H9 (cell line): ENCODE data around the gene FGF3. TPM values are rescaled to one million over a fixed set of nuclear protein-coding genes. Genes with fewer than 3 reads are reported as not detected.
A peak's percentile ranks its signal among the peaks of the same experiment; 100 is the strongest.

Experiments used
- DNase-seq: peaks from one replicate; pipeline ENCODE4 v3.0.0-alpha.2; 2017
- H2AFZ ChIP-seq: one replicate; pipeline ENCODE4 v1.6.1; 2013; ENCODE audit warnings: mild to moderate bottlenecking, low read length, control low read depth, moderate library complexity
- H2AK5ac ChIP-seq: 2 replicates; pipeline ENCODE4 v1.6.1; 2013; ENCODE audit warnings: low read length, control low read depth, mixed read lengths; ENCODE audit not compliant: insufficient read length
- H2BK120ac ChIP-seq: one replicate; pipeline ENCODE4 v1.6.1; 2013; ENCODE audit warnings: low read depth, mild to moderate bottlenecking, low read length, control low read depth, inconsistent platforms; ENCODE audit not compliant: poor library complexity, severe bottlenecking
- H2BK12ac ChIP-seq: 2 replicates; pipeline ENCODE4 v1.6.1; 2013; ENCODE audit warnings: low read length, control low read depth, mixed read lengths, low read depth; ENCODE audit not compliant: insufficient read length
- H2BK15ac ChIP-seq: 2 replicates; pipeline ENCODE4 v1.6.1; 2013; ENCODE audit warnings: low read depth, low read length, control low read depth
- H2BK20ac ChIP-seq: one replicate; pipeline ENCODE4 v1.6.1; 2013; ENCODE audit warnings: low read depth, mild to moderate bottlenecking, low read length, control low read depth, inconsistent platforms; ENCODE audit not compliant: poor library complexity, severe bottlenecking
- H2BK5ac ChIP-seq: 2 replicates; pipeline ENCODE4 v1.6.1; 2013; ENCODE audit warnings: low read length, control low read depth, mixed read lengths; ENCODE audit not compliant: insufficient read length
- H3K14ac ChIP-seq: 2 replicates; pipeline ENCODE4 v1.6.1; 2013; ENCODE audit warnings: low read length, control low read depth; ENCODE audit not compliant: insufficient read depth
- H3K18ac ChIP-seq: 2 replicates; pipeline ENCODE4 v1.6.1; 2013; ENCODE audit warnings: low read depth, mild to moderate bottlenecking, mixed read lengths, low read length, control low read depth; ENCODE audit not compliant: insufficient read length
- H3K23ac ChIP-seq: 2 replicates; pipeline ENCODE4 v1.6.1; 2013; ENCODE audit warnings: low read length, control low read depth, mixed read lengths, low read depth; ENCODE audit not compliant: insufficient read length
- H3K23me2 ChIP-seq: 2 replicates; pipeline ENCODE4 v1.6.1; 2013; ENCODE audit warnings: low read depth, mild to moderate bottlenecking, mixed read lengths, low read length, control low read depth; ENCODE audit not compliant: insufficient read length, poor library complexity, severe bottlenecking
- H3K27ac ChIP-seq: 2 replicates; pipeline ENCODE4 v1.5.1; 2013; ENCODE audit warnings: low read length, control low read depth, mixed read lengths, low read depth; ENCODE audit not compliant: insufficient read length
- H3K27me3 ChIP-seq: 2 replicates; pipeline ENCODE4 v1.6.1; 2013; ENCODE audit warnings: low read length, control low read depth, inconsistent platforms; ENCODE audit not compliant: insufficient read depth
- H3K4ac ChIP-seq: 2 replicates; pipeline ENCODE4 v1.6.1; 2013; ENCODE audit warnings: low read depth, mild to moderate bottlenecking, control low read depth, inconsistent platforms, low read length, moderate library complexity
- H3K4me1 ChIP-seq: 2 replicates; pipeline ENCODE4 v1.6.1; 2013; ENCODE audit warnings: low read length, control low read depth, inconsistent platforms; ENCODE audit not compliant: insufficient read depth
- H3K4me2 ChIP-seq: 2 replicates; pipeline ENCODE4 v1.6.1; 2013; ENCODE audit warnings: low read length, control low read depth, mixed read lengths; ENCODE audit not compliant: insufficient read length, insufficient read depth
- H3K56ac ChIP-seq: 2 replicates; pipeline ENCODE4 v1.6.1; 2013; ENCODE audit warnings: low read depth, mild to moderate bottlenecking, mixed read lengths, low read length, control low read depth; ENCODE audit not compliant: insufficient read length
- H3K79me1 ChIP-seq: 2 replicates; pipeline ENCODE4 v1.6.1; 2013; ENCODE audit warnings: low read depth, mild to moderate bottlenecking, moderate library complexity, low read length, control low read depth, inconsistent platforms; ENCODE audit not compliant: insufficient read depth, poor library complexity, severe bottlenecking
- H3K79me2 ChIP-seq: 2 replicates; pipeline ENCODE4 v1.6.1; 2013; ENCODE audit warnings: low read length, control low read depth, inconsistent platforms; ENCODE audit not compliant: insufficient read depth
- H3K9ac ChIP-seq: 2 replicates; pipeline ENCODE4 v1.6.1; 2013; ENCODE audit warnings: low read length, control low read depth, mixed read lengths; ENCODE audit not compliant: insufficient read length; ENCODE audit errors: extremely low read depth
- H3K9me3 ChIP-seq: one replicate; pipeline ENCODE4 v1.6.1; 2013; ENCODE audit warnings: low read depth, low read length, inconsistent platforms; ENCODE audit not compliant: control insufficient read depth
- H3T11ph ChIP-seq: one replicate; pipeline ENCODE4 v1.6.1; 2013; ENCODE audit warnings: mild to moderate bottlenecking, low read length, control low read depth, inconsistent platforms
- H4K20me1 ChIP-seq: one replicate; pipeline ENCODE4 v1.6.1; 2013; ENCODE audit not compliant: control insufficient read depth, insufficient read length, insufficient read depth
- H4K5ac ChIP-seq: 2 replicates; pipeline ENCODE4 v1.6.1; 2013; ENCODE audit warnings: low read depth, mild to moderate bottlenecking, mixed read lengths, low read length, control low read depth; ENCODE audit not compliant: insufficient read length
- H4K8ac ChIP-seq: replicated peaks from 2 replicates; pipeline ENCODE4 v1.6.1; 2013; ENCODE audit warnings: low read length, control low read depth, mixed read lengths, low read depth; ENCODE audit not compliant: insufficient read length
- H4K91ac ChIP-seq: 2 replicates; pipeline ENCODE4 v1.6.1; 2013; ENCODE audit warnings: low read depth, mild to moderate bottlenecking, moderate library complexity, mixed read lengths, low read length, control low read depth; ENCODE audit not compliant: insufficient read length
- H3K27ac Mint-ChIP-seq, 3 experiments: 2 replicates in 2 of 3; 3 replicates in 1 of 3; pipeline ENCODE4 v1.8.0; 2020 to 2021; ENCODE audit warnings: mixed read lengths in 3 of 3, mild to moderate bottlenecking in 1 of 3, moderate library complexity in 1 of 3
- H3K27me3 Mint-ChIP-seq: 2 replicates; pipeline ENCODE4 v1.8.0; 2021; ENCODE audit warnings: low read depth, mild to moderate bottlenecking, moderate library complexity, mixed read lengths
- H3K36me3 Mint-ChIP-seq, 3 experiments: 2 replicates in 2 of 3; 3 replicates in 1 of 3; pipeline ENCODE4 v1.8.0; 2020 to 2021; ENCODE audit warnings: low read depth in 3 of 3, mixed read lengths in 3 of 3; ENCODE audit not compliant: insufficient read depth in 1 of 3
- H3K4me1 Mint-ChIP-seq, 2 experiments: 2 replicates each; pipeline ENCODE4 v1.8.0; 2020; ENCODE audit warnings: mixed read lengths in 2 of 2
- H3K4me3 Mint-ChIP-seq, 2 experiments: 2 replicates in 1 of 2; 3 replicates in 1 of 2; pipeline ENCODE4 v1.8.0; 2020 to 2021; ENCODE audit warnings: mild to moderate bottlenecking in 2 of 2, mixed read lengths in 2 of 2, moderate library complexity in 1 of 2
- H3K9me3 Mint-ChIP-seq, 2 experiments: 2 replicates in 1 of 2; 3 replicates in 1 of 2; pipeline ENCODE4 v1.8.0; 2020; ENCODE audit warnings: mild to moderate bottlenecking in 2 of 2, mixed read lengths in 2 of 2, moderate library complexity in 1 of 2
- WGBS: extraction: QIAGEN DNeasy Blood & Tissue Kit; methylation state at CpG from one replicate; pipeline ENCODE4 v1.1.7; 2013; ENCODE audit warnings: missing lambda C conversion rate, low lambda C conversion rate, mixed read lengths; ENCODE audit not compliant: insufficient read length; ENCODE audit errors: extremely low coverage; 5-methylcytosine and 5-hydroxymethylcytosine counted together
- total RNA-seq: library from RNA; stranded (reverse); gene quantifications from 2 replicates; pipeline ENCODE4 v1.2.1, GENCODE V29; 2021
- TF ChIP-seq, protein P1 (sequence below): fragments of 200-600 bp; sonication (generic); conservative IDR thresholded peaks from 3 replicates; pipeline ENCODE4 v1.8.0; 2021; ENCODE audit warnings: antibody characterized with exemption, mild to moderate bottlenecking

FGF3 gene
- total RNA-seq, 1 experiment from 2014 or later, result not detected

DNA sequence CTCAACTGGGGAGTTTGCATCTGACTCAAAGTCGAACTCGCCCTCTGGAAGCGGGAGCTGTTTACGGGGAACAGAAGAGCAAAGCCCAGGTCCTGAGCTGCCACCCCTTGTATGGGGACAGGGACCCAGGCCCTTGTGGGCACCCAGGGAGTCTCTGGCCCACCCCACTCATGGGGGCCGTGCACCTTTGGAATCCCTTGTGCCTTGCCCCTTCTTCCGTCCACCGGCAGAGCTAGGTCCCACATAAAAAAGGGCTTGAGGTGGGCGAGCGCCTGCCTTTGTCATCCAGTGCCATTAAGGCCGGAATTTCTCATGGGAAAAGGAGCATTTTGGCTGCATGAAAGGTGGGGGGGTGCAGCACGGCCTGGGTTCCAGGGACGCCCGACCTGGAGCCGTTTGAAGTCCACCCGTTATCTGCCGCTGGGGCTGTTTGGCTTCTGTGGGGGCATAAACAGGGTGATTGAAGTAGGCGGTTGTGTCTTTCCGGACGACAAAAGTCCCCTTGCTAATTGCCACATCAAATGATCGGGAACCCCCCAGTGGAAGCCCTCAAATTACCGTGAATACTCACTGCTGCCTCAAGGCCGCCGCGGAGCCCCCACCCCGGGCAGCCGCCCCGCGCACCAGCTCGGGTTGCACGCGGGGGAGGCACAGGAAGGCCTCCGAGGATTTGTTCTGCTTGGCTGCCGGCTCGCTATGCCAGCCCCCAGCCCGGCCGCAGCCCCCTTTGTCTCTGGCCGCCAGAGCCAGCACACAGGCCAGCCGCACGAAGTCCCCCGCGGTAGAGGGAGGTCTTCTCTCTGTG, 49.0 kb upstream of the FGF3 start:
- Histone ChIP-seq H3K14ac (no peak overlapping the region; the same call in 1 of the 2 replicates), H3K4ac (no peak overlapping the region), H2AK5ac (no peak overlapping the region), H4K5ac (no peak overlapping the region), H2BK20ac (no peak overlapping the region), H2BK15ac (no peak overlapping the region), H3K56ac (no peak overlapping the region), H4K8ac (no peak overlapping the region), H3K9ac (no peak overlapping the region), H3K9me3 (no peaks in the 10 kb centered on the region), H2BK120ac (no peak overlapping the region), H3K18ac (no peak overlapping the region), H3K27me3 (no peaks in the 10 kb centered on the region), H3T11ph (no peak overlapping the region), H3K79me2 (no peaks in the 10 kb centered on the region), H3K79me1 (no peaks in the 10 kb centered on the region), H3K27ac (no peak overlapping the region), H4K20me1 (no peaks in the 10 kb centered on the region), H2AFZ (no peak overlapping the region), H3K4me2 (no peak overlapping the region), H2BK12ac (no peak overlapping the region), H2BK5ac (no peak overlapping the region), H3K23me2 (no peaks in the 10 kb centered on the region), H3K23ac (no peak overlapping the region), H3K4me1 (no peaks in the 10 kb centered on the region), H4K91ac (no peak overlapping the region)
- H3K9me3 Mint-ChIP-seq, result peaks cover 12 to 14% of the 10 kb centered on the region in 2 experiments
- no CpG with 5 or more reads among the region's 41 CpGs for WGBS
- H3K4me3 Mint-ChIP-seq, result no peak overlapping the region
- peaks cover 14% of the 10 kb centered on the region for H3K27me3 Mint-ChIP-seq
- H3K36me3 Mint-ChIP-seq, result peaks cover 3 to 13% (median 6%) of the 10 kb centered on the region in 3 experiments; a peak in 5 of 7 replicates
- no peak overlapping the region; a peak in 1 of 7 replicates for H3K27ac Mint-ChIP-seq
- peak; percentile 43 for DNase-seq
- peaks cover 24 to 37% of the 10 kb centered on the region in 2 experiments for H3K4me1 Mint-ChIP-seq
- TF ChIP-seq, protein P1, sequence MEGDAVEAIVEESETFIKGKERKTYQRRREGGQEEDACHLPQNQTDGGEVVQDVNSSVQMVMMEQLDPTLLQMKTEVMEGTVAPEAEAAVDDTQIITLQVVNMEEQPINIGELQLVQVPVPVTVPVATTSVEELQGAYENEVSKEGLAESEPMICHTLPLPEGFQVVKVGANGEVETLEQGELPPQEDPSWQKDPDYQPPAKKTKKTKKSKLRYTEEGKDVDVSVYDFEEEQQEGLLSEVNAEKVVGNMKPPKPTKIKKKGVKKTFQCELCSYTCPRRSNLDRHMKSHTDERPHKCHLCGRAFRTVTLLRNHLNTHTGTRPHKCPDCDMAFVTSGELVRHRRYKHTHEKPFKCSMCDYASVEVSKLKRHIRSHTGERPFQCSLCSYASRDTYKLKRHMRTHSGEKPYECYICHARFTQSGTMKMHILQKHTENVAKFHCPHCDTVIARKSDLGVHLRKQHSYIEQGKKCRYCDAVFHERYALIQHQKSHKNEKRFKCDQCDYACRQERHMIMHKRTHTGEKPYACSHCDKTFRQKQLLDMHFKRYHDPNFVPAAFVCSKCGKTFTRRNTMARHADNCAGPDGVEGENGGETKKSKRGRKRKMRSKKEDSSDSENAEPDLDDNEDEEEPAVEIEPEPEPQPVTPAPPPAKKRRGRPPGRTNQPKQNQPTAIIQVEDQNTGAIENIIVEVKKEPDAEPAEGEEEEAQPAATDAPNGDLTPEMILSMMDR, result no peak
